NCI-H187 treated with DMSO at 0.1 percent for 48 hours (cell line): Measurements from ENCODE around the gene EML6.
"Not testable (repeated sequence)": the region's sequence is repeated elsewhere in the genome, so short reads cannot be mapped to it uniquely, and the experiment has no call there.

Experiments used
- DNase-seq: peaks from one replicate; lab custom pipeline; 2025; lab: John Stamatoyannopoulos, UW

Gene EML6

GRCh38 chr2:54845514-54845913, 122.1 kb downstream of the EML6 start:
- DNase-seq: no peak

GRCh38 chr2:54850171-54851122, 127.0 kb downstream of the EML6 start:
- DNase-seq: no peak

DNA sequence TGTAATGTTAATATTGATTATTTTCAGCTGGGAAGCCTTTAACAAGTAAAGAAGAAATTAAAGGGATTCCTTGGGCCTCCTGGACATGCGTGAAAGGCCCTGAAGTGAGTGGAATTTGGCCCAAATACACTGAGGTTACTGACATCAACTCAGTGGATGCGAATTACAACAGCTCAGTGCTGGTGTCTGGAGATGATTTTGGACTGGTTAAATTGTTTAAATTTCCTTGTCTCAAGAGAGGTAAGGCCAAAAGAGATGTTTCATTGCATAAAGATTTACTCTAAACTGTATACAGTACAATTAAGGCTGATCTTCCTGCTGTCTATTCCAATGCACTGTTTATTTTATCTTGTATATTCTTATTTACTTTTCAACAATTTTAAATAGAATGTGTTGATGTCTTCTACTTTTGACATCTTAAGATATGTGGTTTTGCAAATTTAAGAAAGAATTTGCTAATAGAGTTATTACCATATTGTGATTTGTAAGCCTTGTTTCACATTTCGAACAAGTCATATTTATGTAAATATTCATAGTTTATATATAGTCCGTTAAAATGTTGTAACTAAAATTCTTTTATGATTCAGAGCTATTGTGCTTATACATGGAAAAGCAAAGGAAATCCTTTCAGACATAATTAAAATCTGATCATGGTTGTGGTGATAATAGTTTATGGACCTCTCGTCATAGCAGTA, 130.3 kb downstream of the EML6 start:
- DNase-seq: no peak

GRCh38 chr2:54855434-54855833, 132.0 kb downstream of the EML6 start:
- DNase-seq: no peak

GRCh38 chr2:54858021-54858681, 134.7 kb downstream of the EML6 start:
- no peak for DNase-seq

DNA sequence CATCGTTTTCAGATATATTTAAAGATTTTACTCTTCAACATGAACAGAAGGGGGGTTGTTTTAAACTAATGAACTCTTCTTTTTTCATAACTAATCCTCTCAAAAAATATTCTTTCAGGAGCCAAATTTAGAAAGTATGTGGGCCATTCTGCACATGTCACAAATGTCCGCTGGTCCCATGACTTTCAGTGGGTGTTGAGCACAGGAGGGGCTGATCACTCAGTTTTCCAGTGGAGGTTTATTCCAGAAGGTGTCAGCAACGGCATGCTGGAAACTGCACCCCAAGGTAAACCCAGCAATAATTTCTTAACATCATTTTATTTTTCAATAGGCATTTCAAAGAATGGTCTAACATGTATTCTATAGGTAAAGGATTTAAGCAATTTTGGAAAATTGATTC, 136.0 kb downstream of the EML6 start:
- DNase-seq: no peak

DNA sequence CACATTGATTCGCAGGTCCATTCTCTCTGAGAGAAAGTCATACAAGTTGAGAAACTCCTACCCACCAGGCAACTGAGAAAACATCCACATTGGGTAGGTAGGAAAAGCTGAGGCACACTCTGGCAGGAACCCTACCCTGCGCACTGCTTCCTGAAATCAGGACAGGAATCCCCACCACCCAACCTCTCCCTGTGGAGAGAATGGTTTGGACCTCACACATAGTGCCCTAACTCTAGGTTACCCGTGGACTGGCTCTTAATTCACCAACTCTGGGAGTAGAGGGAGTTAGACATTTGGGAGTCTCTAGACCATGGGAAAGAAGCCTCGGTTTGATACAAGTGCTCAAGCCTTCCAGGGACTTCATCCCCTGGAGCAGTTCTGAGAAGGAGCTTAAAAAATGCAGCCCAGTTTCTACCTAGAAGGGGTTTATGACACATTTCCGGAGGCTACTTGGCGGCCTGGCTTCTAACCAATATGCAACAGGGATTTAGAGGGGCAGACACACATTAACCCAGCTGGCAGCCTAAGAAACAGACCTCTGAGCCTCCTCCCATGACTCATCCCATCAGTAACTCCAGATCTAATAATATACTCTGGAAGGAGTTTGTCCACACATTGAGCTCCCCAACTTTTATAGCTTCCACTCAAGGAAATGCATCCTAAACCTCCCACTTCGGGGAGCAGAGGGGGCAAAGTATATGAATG, 136.7 kb downstream of the EML6 start:
- no peak for DNase-seq

DNA sequence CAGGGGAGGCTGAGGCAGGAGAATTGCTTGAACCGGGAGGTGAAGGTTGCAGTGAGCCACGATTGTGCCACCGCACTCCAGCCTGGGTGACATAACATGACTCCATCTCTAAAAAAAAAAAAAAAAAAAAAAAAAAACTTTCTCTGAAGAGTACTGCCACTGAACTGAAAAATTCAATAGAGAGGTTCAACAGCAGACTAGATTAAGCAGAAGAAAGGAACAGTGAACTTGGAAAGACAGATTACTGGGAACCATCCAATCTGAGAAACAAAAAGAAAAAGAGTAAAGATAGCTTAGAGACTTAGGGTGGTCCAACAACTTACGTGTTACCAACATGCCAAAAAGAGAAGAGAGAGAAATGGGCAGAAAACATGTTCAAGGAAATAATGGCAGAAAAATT, 138.8 kb downstream of the EML6 start:
- DNase-seq: no peak

- DNase-seq: no peak
Observed at GRCh38 chr2:54862742-54863141, 139.3 kb downstream of the EML6 start.

GRCh38 chr2:54863660-54864059, 140.2 kb downstream of the EML6 start:
- DNase-seq: no peak

DNA sequence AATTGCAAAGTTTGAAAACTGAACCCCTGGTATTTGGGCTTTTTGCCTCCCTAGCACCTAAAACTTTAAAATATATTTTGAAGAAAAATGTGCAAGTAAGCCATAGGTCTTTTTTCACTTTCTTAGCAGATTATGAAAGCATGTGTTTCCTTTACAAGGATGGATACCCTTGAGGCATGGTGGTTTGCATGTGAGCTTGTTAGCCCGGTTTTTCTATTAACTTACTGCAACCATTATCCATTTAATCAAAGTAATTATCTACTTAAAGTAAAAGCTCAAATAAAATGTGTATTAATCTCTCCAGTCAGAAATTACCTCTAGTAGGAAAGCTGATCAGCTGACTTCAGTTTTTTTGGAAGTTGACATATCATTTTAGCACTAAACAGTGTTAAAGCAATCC, 140.6 kb downstream of the EML6 start:
- no peak for DNase-seq

- no peak for DNase-seq
Observed at GRCh38 chr2:54864727-54865126, 141.3 kb downstream of the EML6 start.

- no peak for DNase-seq
Observed at GRCh38 chr2:54866179-54866578, 142.7 kb downstream of the EML6 start.

DNA sequence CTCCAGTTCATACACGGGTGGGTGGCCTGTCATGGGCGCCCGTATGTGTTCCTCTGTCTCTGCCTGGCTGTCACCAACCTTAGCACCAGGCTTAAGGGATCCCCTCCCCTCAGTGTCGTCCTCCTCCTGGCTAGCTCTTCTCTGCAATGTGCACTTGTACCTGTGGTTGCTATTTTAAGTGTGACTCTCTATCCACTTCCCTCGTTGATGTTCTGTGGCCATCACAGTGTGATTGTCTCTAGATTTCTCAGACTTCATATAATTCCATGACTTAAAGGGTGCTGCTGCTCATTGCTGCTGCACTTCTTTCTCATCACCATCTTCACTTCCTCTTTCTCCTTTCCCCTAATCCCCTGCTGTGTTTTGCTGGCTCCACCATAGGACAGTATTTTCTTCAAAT, 143.4 kb downstream of the EML6 start:
- no peak for DNase-seq

- DNase-seq: no peak
Observed at GRCh38 chr2:54867457-54867856, 144.0 kb downstream of the EML6 start.

DNA sequence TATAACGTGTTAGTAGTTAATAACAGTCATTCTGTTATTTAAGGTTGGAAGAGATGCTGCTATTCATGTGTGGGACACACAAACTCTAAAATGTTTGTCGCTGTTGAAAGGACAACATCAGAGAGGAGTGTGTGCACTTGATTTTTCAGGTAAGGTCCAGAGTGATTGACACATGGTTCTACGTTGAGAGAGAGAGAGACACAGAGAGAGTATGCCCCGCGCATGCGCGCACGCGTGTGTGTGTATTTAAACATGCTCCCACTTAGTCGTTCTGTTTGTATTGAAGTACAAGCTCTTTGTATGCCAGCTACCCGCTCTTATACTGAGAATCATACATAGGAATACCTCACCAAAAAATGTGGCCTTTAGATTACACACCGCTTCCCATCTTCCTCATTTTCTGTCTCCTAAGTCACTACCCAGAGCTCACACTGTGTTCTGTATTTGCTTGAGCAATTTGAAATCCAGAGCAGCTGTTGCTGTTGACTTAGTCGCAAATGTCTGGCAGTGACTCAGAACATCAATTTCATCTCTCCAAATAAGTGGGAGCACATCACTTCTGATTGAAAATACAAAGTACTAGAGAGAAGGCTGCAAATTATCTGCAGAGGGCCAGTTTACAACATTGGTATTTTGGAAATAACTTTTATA, 148.1 kb downstream of the EML6 start:
- no peak for DNase-seq

DNA sequence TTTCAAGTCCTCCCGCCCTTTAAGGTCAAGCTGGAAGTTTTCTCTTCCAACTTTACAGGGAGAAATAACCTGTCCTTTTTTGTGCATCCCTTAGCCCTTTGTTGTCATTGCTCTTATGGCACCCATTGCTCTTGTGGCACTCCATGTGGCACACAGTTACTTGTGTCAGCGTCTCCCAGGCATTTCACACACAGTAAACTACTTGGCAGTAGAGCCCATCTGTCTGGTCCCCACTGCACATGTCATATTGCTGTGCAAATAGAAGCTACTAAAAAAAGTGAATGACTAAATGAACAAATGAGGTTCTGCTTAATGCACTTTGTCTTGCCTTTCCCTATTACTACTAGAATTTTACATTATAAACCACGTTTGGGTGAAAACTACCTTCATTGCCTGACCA, 149.3 kb downstream of the EML6 start:
- no peak for DNase-seq

- not testable (repeated sequence) for DNase-seq
Observed at GRCh38 chr2:54873236-54873635, 149.8 kb downstream of the EML6 start.

DNA sequence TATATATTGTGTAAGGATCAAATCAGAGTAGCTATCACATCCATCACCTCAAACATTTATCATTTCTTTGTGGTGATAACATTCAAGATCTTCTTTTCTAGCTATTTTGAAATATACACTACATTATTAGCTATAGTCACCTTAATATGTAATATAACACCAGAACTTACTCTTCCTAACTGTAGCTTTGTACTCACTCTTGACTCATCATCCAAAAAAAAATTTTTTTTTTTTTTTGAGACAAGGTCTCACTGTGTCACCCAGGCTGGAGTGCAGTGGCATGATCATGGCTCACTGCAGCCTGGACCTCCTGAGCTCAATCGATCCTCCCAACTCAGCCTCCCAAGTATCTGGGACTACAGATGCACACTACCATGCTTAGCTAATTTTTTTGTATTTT, 153.3 kb downstream of the EML6 start:
- no peak for DNase-seq

GRCh38 chr2:54878182-54878581, 154.7 kb downstream of the EML6 start:
- DNase-seq: no peak

DNA sequence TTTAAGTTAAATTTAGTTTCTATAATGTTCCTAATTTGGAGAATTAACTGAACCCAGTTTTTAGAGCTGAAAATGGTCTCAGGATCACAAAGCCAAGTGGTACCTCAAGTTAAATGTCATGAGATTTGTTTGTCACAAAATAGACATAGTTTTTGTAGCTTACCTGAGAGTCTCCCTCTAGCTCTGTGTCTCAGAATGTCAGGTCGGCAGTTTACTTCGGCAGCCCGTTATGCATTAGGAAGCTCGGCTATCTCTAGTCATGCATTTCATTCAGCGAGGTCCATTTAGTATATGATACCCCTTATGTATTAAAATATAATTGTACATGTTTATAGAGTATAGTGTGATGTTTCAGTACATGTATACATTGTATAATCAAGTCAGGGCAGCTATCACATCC, 155.6 kb downstream of the EML6 start:
- DNase-seq: no peak
